Activated CD8-positive, alpha-beta memory T cell treated with anti-CD3 and anti-CD28 coated beads for 48 hours (primary cell): ENCODE measurements around the gene IFT27.

Experiments used
- DNase-seq, 3 experiments: peaks; one replicate each; pipeline ENCODE4 v3.0.0-alpha.2; 2020; ENCODE audit warnings: low read depth in 2 of 3, low spot score in 2 of 3

Gene IFT27

GRCh38 chr22:36797374-36797773, 21.5 kb upstream of the IFT27 start:
- DNase-seq: no peak

- DNase-seq: no peak
These were observed 20.7 kb upstream of the IFT27 start for GRCh38 chr22:36796552-36797175.

GRCh38 chr22:36795633-36796032, 19.7 kb upstream of the IFT27 start:
- DNase-seq: no peak

GRCh38 chr22:36790648-36791047, 14.7 kb upstream of the IFT27 start:
- DNase-seq: no peak

GRCh38 chr22:36787204-36787988, 11.5 kb upstream of the IFT27 start:
- no peak for DNase-seq

GRCh38 chr22:36783743-36784142, 7.8 kb upstream of the IFT27 start:
- DNase-seq: no peak

- DNase-seq: peak; percentile 81 to 89 (median 83)
These were observed 6.0 kb upstream of the IFT27 start for GRCh38 chr22:36781656-36782627.

- no peak for DNase-seq
These were observed 2.1 kb upstream of the IFT27 start for GRCh38 chr22:36778020-36778419.

- DNase-seq: no peak
These were observed 803 bp upstream of the IFT27 start for GRCh38 chr22:36776722-36777121.

GRCh38 chr22:36775586-36775963, 344 bp downstream of the IFT27 start:
- no peak for DNase-seq

GRCh38 chr22:36773935-36774334, 2.0 kb downstream of the IFT27 start:
- DNase-seq: no peak

GRCh38 chr22:36772451-36772850, 3.5 kb downstream of the IFT27 start:
- no peak for DNase-seq

GRCh38 chr22:36771356-36772063, 4.4 kb downstream of the IFT27 start:
- DNase-seq: no peak

- DNase-seq: no peak
These were observed 5.2 kb downstream of the IFT27 start for GRCh38 chr22:36770513-36771231.

GRCh38 chr22:36769541-36770512, 6.1 kb downstream of the IFT27 start:
- no peak for DNase-seq

GRCh38 chr22:36768616-36769015, 7.3 kb downstream of the IFT27 start:
- no peak for DNase-seq

- DNase-seq: no peak
These were observed 7.8 kb downstream of the IFT27 start for GRCh38 chr22:36768141-36768540.

- no peak for DNase-seq
These were observed 8.7 kb downstream of the IFT27 start for GRCh38 chr22:36767035-36767775.
